ENCODE measurements around the gene SORCS2.

DNA sequence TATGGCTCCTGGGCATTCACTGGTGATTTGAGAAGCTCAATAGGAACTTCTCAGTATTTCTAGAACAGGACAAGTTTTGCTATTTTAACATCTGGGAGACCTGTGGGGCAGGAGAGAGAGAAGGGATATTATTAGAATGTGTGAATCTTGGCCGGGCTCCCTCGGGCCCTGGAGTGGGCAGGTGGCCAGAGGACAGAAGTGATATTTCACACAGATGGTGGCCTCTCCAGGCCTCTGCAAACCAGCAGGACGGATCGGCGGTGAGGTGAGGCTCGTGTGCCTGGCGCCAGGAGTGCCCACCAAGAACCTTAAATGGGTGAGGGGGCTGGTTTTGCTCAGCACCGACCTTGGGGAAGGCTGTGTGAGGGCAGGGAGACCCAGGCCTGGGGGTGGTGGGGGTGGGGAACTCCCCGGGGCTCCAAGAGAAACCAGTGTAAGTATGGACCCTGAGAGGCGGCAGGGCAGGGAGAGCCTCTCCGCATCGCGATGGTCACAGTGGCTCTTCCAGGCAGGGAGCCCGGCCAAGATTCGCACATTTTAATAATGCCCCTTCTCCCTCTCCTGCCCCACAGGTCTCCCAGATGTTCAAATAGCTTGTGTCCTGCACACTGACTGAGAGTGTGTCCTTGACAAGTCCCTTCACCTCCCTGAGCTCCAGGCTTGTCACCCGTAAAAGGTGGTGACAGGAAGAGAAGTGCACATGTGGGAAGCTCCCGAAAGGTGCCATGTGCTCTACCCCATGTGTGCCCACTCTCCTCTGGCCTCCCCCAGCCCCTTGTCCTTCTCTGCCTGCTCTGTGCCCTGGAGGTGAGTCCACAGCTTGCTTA lies 64.9 kb downstream of the SORCS2 start:
- TF ChIP-seq POLR2AphosphoS5 (IDR thresholded peaks at IDR 0.05) (no peak), POLR2A (IDR thresholded peaks at IDR 0.05) (no peak), EP300 (IDR thresholded peaks at IDR 0.05) (no peak)
- TF ChIP-seq, protein P1, sequence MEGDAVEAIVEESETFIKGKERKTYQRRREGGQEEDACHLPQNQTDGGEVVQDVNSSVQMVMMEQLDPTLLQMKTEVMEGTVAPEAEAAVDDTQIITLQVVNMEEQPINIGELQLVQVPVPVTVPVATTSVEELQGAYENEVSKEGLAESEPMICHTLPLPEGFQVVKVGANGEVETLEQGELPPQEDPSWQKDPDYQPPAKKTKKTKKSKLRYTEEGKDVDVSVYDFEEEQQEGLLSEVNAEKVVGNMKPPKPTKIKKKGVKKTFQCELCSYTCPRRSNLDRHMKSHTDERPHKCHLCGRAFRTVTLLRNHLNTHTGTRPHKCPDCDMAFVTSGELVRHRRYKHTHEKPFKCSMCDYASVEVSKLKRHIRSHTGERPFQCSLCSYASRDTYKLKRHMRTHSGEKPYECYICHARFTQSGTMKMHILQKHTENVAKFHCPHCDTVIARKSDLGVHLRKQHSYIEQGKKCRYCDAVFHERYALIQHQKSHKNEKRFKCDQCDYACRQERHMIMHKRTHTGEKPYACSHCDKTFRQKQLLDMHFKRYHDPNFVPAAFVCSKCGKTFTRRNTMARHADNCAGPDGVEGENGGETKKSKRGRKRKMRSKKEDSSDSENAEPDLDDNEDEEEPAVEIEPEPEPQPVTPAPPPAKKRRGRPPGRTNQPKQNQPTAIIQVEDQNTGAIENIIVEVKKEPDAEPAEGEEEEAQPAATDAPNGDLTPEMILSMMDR (IDR thresholded peaks at IDR 0.05): no peak
